Measurements from ENCODE around the gene PDE9A.

PDE9A gene

DNA sequence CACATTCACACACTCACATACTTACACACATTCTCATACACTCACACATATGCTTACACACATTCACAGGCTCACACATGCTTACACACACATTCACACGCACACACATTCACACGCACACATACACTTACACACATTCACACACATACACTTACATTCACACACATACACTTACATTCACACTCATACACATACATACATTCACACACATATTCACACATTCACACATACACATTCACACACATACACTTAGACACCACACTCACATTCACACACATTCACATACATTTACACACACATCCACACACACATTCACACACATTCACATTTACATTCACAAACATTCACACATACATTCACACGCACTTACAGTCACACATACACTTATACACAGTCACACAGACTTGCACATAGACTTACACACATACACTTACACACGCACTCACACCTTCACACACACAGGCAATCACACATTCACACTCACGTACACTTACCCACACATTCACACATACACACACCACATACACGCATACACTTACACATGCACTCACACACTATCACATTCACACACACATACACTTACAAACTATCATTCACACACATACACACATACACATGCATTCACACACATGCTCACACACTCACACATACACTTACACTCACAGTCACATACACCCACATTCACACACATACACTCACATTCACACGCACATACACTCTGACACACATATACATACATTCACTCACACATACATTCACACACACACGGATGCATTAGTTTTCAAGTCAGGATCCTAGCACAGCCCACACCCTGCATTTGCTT, 16.8 kb downstream of the PDE9A start:
- TF ChIP-seq, protein P1, sequence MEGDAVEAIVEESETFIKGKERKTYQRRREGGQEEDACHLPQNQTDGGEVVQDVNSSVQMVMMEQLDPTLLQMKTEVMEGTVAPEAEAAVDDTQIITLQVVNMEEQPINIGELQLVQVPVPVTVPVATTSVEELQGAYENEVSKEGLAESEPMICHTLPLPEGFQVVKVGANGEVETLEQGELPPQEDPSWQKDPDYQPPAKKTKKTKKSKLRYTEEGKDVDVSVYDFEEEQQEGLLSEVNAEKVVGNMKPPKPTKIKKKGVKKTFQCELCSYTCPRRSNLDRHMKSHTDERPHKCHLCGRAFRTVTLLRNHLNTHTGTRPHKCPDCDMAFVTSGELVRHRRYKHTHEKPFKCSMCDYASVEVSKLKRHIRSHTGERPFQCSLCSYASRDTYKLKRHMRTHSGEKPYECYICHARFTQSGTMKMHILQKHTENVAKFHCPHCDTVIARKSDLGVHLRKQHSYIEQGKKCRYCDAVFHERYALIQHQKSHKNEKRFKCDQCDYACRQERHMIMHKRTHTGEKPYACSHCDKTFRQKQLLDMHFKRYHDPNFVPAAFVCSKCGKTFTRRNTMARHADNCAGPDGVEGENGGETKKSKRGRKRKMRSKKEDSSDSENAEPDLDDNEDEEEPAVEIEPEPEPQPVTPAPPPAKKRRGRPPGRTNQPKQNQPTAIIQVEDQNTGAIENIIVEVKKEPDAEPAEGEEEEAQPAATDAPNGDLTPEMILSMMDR (IDR thresholded peaks at IDR 0.05; ENCODE audit: insufficient read depth, missing control alignments): no peak
- FAIRE-seq (peak; percentile 66), DNase-seq (ENCODE audit: insufficient read length, low spot score) (no peak)

GRCh38 chr21:42670884-42671283, 17.5 kb downstream of the PDE9A start:
- FAIRE-seq: no peak
- DNase-seq (ENCODE audit: insufficient read length, low spot score): no peak
- TF ChIP-seq, protein P1 (IDR thresholded peaks at IDR 0.05; ENCODE audit: insufficient read depth, missing control alignments): no peak

DNA sequence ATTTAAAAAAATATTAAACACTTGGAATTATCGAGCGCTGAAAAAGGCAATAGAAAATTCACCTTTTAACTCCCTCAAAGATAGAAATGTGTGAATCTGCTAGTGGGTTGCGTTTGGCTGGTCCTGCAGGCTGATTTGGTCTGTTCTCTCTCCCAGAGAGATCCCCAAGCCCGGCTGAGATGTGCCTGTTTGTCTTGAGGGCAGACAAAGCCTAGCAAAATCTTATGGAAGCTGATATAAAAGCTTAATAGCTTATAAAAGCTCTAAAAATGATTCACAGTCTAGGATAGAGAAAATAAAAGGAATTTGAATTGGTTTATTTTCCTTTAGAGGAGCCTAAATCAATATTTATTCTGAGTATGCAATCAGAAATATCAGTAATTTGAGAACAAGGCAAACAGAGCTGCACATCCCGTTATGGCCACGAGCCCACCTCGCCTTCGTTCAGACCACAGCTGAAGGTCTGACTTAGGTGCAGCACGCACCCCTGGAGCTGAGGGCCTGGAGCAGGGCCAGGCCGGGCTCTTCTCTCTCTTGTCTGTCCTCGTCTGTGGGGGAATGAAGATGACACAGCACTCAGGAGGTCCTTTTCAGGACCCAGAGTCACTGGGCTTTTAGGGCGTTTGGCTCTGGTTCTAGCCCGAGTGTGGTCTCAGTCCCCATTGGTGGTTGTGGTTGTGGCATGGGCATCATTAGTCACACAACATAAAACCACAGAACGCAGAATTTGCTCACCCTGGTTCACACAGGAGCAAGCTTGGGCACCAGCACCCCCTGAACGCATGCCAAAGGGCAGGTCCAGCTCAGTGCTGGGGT, 18.6 kb downstream of the PDE9A start:
- no peak for DNase-seq (ENCODE audit: insufficient read length, low spot score)
- TF ChIP-seq, protein P1 (IDR thresholded peaks at IDR 0.05; ENCODE audit: insufficient read depth, missing control alignments): no peak
- no peak for FAIRE-seq

GRCh38 chr21:42672699-42673458, 19.5 kb downstream of the PDE9A start:
- TF ChIP-seq, protein P1 (IDR thresholded peaks at IDR 0.05; ENCODE audit: insufficient read depth, missing control alignments): no peak
- FAIRE-seq (no peak), DNase-seq (ENCODE audit: insufficient read length, low spot score) (no peak)

GRCh38 chr21:42673633-42674328, 20.4 kb downstream of the PDE9A start:
- no peak for DNase-seq (ENCODE audit: insufficient read length, low spot score)

DNA sequence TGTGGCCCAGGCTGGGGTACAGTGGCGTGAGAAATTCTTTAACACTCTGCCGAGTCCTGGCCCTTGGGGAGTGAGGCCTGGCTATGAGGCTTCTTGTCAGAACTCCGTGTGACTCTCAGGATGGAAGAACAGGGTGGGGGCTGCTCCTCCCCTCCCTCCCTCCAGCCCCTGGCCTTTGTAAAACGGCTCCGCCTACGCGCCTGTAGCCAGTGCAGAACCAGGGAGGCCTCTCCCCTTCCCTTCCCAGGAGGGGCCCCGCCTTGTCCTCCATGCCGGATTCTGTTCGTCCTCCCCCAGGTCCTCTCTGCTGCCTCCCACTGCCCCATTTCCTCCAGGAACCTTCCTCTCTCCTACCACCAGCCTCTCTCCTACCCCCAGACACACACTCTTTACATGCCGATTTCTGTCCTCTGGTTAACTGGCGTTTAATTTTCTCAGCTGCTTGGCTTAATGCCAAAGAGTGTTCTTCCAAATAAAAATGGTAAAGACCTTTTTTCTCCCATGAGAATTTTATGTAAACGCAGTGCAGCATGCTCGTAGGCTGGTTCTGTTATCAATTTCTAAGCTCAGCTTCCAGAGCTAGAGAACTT, 21.0 kb downstream of the PDE9A start:
- TF ChIP-seq, protein P1 (IDR thresholded peaks at IDR 0.05; ENCODE audit: insufficient read depth, missing control alignments): no peak
- DNase-seq (ENCODE audit: insufficient read length, low spot score): no peak
- no peak for FAIRE-seq

More at GRCh38 chr21:42673633-42674328, 20.4 kb downstream of the PDE9A start:
- FAIRE-seq: no peak
- TF ChIP-seq, protein P1 (IDR thresholded peaks at IDR 0.05; ENCODE audit: insufficient read depth, missing control alignments): no peak

Measured in D721Med (cell line).